ENCODE data around the gene MCC.

GRCh38 chr5:113283558-113283957, 204.7 kb downstream of the MCC start:
- TF ChIP-seq, protein P1, sequence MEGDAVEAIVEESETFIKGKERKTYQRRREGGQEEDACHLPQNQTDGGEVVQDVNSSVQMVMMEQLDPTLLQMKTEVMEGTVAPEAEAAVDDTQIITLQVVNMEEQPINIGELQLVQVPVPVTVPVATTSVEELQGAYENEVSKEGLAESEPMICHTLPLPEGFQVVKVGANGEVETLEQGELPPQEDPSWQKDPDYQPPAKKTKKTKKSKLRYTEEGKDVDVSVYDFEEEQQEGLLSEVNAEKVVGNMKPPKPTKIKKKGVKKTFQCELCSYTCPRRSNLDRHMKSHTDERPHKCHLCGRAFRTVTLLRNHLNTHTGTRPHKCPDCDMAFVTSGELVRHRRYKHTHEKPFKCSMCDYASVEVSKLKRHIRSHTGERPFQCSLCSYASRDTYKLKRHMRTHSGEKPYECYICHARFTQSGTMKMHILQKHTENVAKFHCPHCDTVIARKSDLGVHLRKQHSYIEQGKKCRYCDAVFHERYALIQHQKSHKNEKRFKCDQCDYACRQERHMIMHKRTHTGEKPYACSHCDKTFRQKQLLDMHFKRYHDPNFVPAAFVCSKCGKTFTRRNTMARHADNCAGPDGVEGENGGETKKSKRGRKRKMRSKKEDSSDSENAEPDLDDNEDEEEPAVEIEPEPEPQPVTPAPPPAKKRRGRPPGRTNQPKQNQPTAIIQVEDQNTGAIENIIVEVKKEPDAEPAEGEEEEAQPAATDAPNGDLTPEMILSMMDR (IDR thresholded peaks at IDR 0.05; ENCODE audit: insufficient read depth, low read length): no peak
- TF ChIP-seq REST (IDR thresholded peaks at IDR 0.05; ENCODE audit: insufficient replicate concordance, low read depth): no peak
